ENCODE data around the gene SLC35B2.

SLC35B2 gene

GRCh38 chr6:44237021-44237812 lies 20.1 kb downstream of the SLC35B2 start:
- ChIA-PET CTCF (interaction anchor here (0.6 to 1.6 kb wide), 22 partner anchors 9 to 597 kb away, joined by 3 to 11 read pairs (median 3); partner anchors contain the start of gene SLC29A1), POLR2A (ENCODE audit: low non-redundant PET) (interaction anchor here (1.8 kb wide), 1 partner anchor 10 kb away, joined by 5 read pairs; the partner anchor contains the start of gene HSP90AB1)
- no peak for TF ChIP-seq CTCF (conservative IDR thresholded peaks at IDR 0.05; ENCODE audit: low read depth)
- peak overlapping the region; percentile 94 for H3K27ac ChIP-seq
- peak; percentile 97 for DNase-seq (ENCODE audit: low spot score)

GRCh38 chr6:44235891-44236516 lies 21.3 kb downstream of the SLC35B2 start:
- POLR2A ChIA-PET (ENCODE audit: low non-redundant PET): no interaction called here
- peak overlapping the region; percentile 94 for H3K27ac ChIP-seq
- DNase-seq (ENCODE audit: low spot score): no peak
- CTCF ChIA-PET: interaction anchor here (0.6 to 0.9 kb wide), 2 partner anchors 136 to 275 kb away, joined by 3 read pairs; no protein-coding TSS in a partner anchor
- TF ChIP-seq CTCF (conservative IDR thresholded peaks at IDR 0.05; ENCODE audit: low read depth): no peak

GRCh38 chr6:44235269-44235668 lies 22.1 kb downstream of the SLC35B2 start:
- H3K27ac ChIP-seq: peak overlapping the region; percentile 90
- POLR2A ChIA-PET (ENCODE audit: low non-redundant PET): no interaction called here
- CTCF ChIA-PET: interaction anchor here (0.6 to 1.4 kb wide), 8 partner anchors 12 to 181 kb away, joined by 3 to 9 read pairs (median 3); partner anchors contain the start of gene HSP90AB1
- no peak for TF ChIP-seq CTCF (conservative IDR thresholded peaks at IDR 0.05; ENCODE audit: low read depth)
- no peak for DNase-seq (ENCODE audit: low spot score)

GRCh38 chr6:44234101-44235025 lies 23.0 kb downstream of the SLC35B2 start:
- DNase-seq (ENCODE audit: low spot score): no peak
- CTCF ChIA-PET: interaction anchor here (0.5 to 1.9 kb wide), 12 partner anchors 11 to 1357 kb away, joined by 3 to 11 read pairs (median 4); partner anchors contain the start of genes HSP90AB1 and SLC29A1
- POLR2A ChIA-PET (ENCODE audit: low non-redundant PET): no interaction called here
- H3K27ac ChIP-seq: peak overlapping the region; percentile 90
- TF ChIP-seq CTCF (conservative IDR thresholded peaks at IDR 0.05; ENCODE audit: low read depth): peak; percentile 54

DNA sequence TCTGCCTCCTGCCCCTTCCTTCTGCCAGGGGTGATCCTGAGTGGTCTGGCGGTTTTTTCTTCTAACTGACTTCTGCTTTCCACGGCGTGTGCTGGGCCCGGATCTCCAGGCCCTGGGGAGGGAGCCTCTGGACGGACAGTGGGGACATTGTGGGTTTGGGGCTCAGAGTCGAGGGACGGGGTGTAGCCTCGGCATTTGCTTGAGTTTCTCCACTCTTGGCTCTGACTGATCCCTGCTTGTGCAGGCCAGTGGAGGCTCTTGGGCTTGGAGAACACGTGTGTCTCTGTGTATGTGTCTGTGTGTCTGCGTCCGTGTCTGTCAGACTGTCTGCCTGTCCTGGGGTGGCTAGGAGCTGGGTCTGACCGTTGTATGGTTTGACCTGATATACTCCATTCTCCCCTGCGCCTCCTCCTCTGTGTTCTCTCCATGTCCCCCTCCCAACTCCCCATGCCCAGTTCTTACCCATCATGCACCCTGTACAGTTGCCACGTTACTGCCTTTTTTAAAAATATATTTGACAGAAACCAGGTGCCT lies 23.7 kb downstream of the SLC35B2 start:
- ChIA-PET CTCF (interaction anchor here (0.7 to 1.9 kb wide), 4 partner anchors 10 to 137 kb away, joined by 3 to 11 read pairs (median 4); partner anchors contain the start of gene SLC29A1), POLR2A (ENCODE audit: low non-redundant PET) (no interaction called here)
- peak overlapping the region; percentile 90 for H3K27ac ChIP-seq
- no peak for DNase-seq (ENCODE audit: low spot score)
- TF ChIP-seq CTCF (conservative IDR thresholded peaks at IDR 0.05; ENCODE audit: low read depth): no peak

Measured in RWPE1 (cell line).